CD4-positive, alpha-beta memory T cell (primary cell): ENCODE data around the gene HPD. TPM values are rescaled to one million over a fixed set of nuclear protein-coding genes. Genes with fewer than 3 reads are reported as not detected.

Experiments
- CTCF ChIA-PET: fragments of 350-600 bp; sonication (Branson Sonifier 250); formaldehyde crosslinking; loops from one replicate; lab custom pipeline; 2021; ENCODE audit warnings: inconsistent platforms; ENCODE audit not compliant: partially characterized antibody; lab: Charles Lee
- POLR2A ChIA-PET: fragments of 350-600 bp; sonication (Branson Sonifier 250); formaldehyde crosslinking; loops from one replicate; lab custom pipeline; 2021; ENCODE audit not compliant: partially characterized antibody; lab: Charles Lee
- DNase-seq, 5 donors: peaks; one replicate each; pipeline versions ENCODE4 v3.0.0 to v3.0.0-alpha.2; 2020 to 2022; ENCODE audit warnings: mixed read lengths in 1 of 5
- H3K27ac ChIP-seq: one replicate; pipeline ENCODE4 v1.7.0; 2013; ENCODE audit warnings: low read depth, low read length
- H3K27me3 ChIP-seq: 2 replicates; pipeline ENCODE4 v1.7.0; 2013; ENCODE audit warnings: mild to moderate bottlenecking, low read length, moderate library complexity; ENCODE audit not compliant: insufficient read depth
- H3K36me3 ChIP-seq: 2 replicates; pipeline ENCODE4 v1.7.0; 2013; ENCODE audit warnings: mild to moderate bottlenecking, low read length, moderate library complexity; ENCODE audit not compliant: insufficient read depth
- H3K4me1 ChIP-seq: 2 replicates; pipeline ENCODE4 v1.7.0; 2013; ENCODE audit warnings: mild to moderate bottlenecking, low read length, moderate library complexity; ENCODE audit not compliant: insufficient read depth
- H3K4me3 ChIP-seq, 2 donors: one replicate each; pipeline ENCODE4 v1.7.0; 2013; ENCODE audit warnings: low read length in 2 of 2, mild to moderate bottlenecking in 1 of 2
- H3K9me3 ChIP-seq, 2 donors: one replicate each; pipeline ENCODE4 v1.7.0; 2013; ENCODE audit warnings: low read length in 2 of 2, control low read depth in 1 of 2; ENCODE audit not compliant: control insufficient read depth in 1 of 2
- H3K27ac Mint-ChIP-seq, 7 donors: one replicate each; pipeline ENCODE4 v1.8.0; 2020 to 2021; ENCODE audit warnings: mixed read lengths in 7 of 7, mild to moderate bottlenecking in 6 of 7, inconsistent platforms in 3 of 7, moderate library complexity in 3 of 7
- H3K27me3 Mint-ChIP-seq, 2 donors: one replicate each; pipeline ENCODE4 v1.8.0; 2020 to 2021; ENCODE audit warnings: mixed read lengths in 2 of 2
- H3K36me3 Mint-ChIP-seq, 2 donors: one replicate each; pipeline ENCODE4 v1.8.0; 2020 to 2021; ENCODE audit warnings: mixed read lengths in 2 of 2, inconsistent platforms in 1 of 2, mild to moderate bottlenecking in 1 of 2
- H3K4me1 Mint-ChIP-seq, 4 donors: one replicate each; pipeline ENCODE4 v1.8.0; 2020 to 2021; ENCODE audit warnings: mixed read lengths in 4 of 4, mild to moderate bottlenecking in 1 of 4
- H3K4me3 Mint-ChIP-seq, 8 donors: one replicate each; pipeline ENCODE4 v1.8.0; 2020 to 2021; ENCODE audit warnings: mixed read lengths in 8 of 8, mild to moderate bottlenecking in 7 of 8, moderate library complexity in 6 of 8, inconsistent platforms in 3 of 8
- H3K9me3 Mint-ChIP-seq, 8 donors: one replicate each; pipeline ENCODE4 v1.8.0; 2020 to 2021; ENCODE audit warnings: mixed read lengths in 8 of 8, mild to moderate bottlenecking in 5 of 8, inconsistent platforms in 3 of 8, moderate library complexity in 1 of 8
- intact Hi-C: fragments of 100-400 bp; cut with micrococcal nuclease; formaldehyde crosslinking; loops from one replicate; pipeline ENCODE4 v1.15.1; 2023
- polyA plus RNA-seq, 2 donors: library from polyadenylated mRNA; unstranded; fragments of 300-500 nt; fragmentation: Illumina TruSeq; gene quantifications; one replicate each; pipeline ENCODE4 v1.2.3, GENCODE V29; 2021
- total RNA-seq, 2 experiments: library from RNA; stranded (reverse); gene quantifications; one replicate each; pipeline ENCODE4 v1.2.3, GENCODE V29; 2021

The HPD gene
- total and polyA plus RNA-seq, 4 experiments from 2014 or later: not detected

- Mint-ChIP-seq H3K4me1 (peaks cover 0 to 4% (median 2%) of the 10 kb centered on the region in 4 donors), H3K4me3 (peak overlapping the region in 1 of 8 donors; percentile 48), H3K27me3 (no peaks in the 10 kb centered on the region), H3K27ac (peak overlapping the region in 3 of 7 donors; percentile 37 to 56 (median 46)), H3K36me3 (peaks cover 30 to 58% of the 10 kb centered on the region in 2 donors), H3K9me3 (peaks cover 0 to 2% (median 0%) of the 10 kb centered on the region in 8 donors)
- ChIA-PET CTCF (no interaction called here), POLR2A (interaction anchor here (0.6 to 44.6 kb wide), 4 partner anchors 9 to 262 kb away, joined by 3 to 2727 read pairs (median 5); partner anchors contain the start of genes RHOF and SETD1B)
- no peak overlapping the region for H3K4me3 ChIP-seq
- no peak overlapping the region for H3K27ac ChIP-seq
- H3K9me3 ChIP-seq: no peaks in the 10 kb centered on the region
- no peaks in the 10 kb centered on the region for H3K4me1 ChIP-seq
- H3K27me3 ChIP-seq: no peaks in the 10 kb centered on the region
- H3K36me3 ChIP-seq: peaks cover 71% of the 10 kb centered on the region
- intact Hi-C loops: no loop called here
- DNase-seq: peak in 1 of 5 donors; percentile 30
Observed at GRCh38 chr12:121819212-121819949, 39.3 kb downstream of the HPD start.

- Histone ChIP-seq H3K27ac (no peak overlapping the region), H3K4me3 (no peak overlapping the region), H3K36me3 (peaks cover 68% of the 10 kb centered on the region), H3K4me1 (peaks cover 13% of the 10 kb centered on the region), H3K27me3 (no peaks in the 10 kb centered on the region), H3K9me3 (no peaks in the 10 kb centered on the region)
- intact Hi-C loops: no loop called here
- peak in 1 of 5 donors; percentile 7 for DNase-seq
- Mint-ChIP-seq H3K27ac (no peak overlapping the region), H3K4me1 (peaks cover 12 to 16% (median 13%) of the 10 kb centered on the region in 4 donors), H3K4me3 (no peak overlapping the region), H3K36me3 (peaks cover 38 to 61% of the 10 kb centered on the region in 2 donors), H3K27me3 (no peaks in the 10 kb centered on the region), H3K9me3 (peaks cover 0 to 2% (median 0%) of the 10 kb centered on the region in 8 donors)
- ChIA-PET POLR2A (interaction anchor here (44.6 kb wide), 1 partner anchor 27 kb away, joined by 2727 read pairs; the partner anchor contains the start of genes RHOF and SETD1B), CTCF (interaction anchor here (16.7 kb wide), 1 partner anchor 21 kb away, joined by 918 read pairs; the partner anchor contains the start of gene RHOF)
Observed at GRCh38 chr12:121817648-121818043, 41.0 kb downstream of the HPD start.

GRCh38 chr12:121816925-121817647 lies 41.6 kb downstream of the HPD start:
- DNase-seq: peak in 1 of 5 donors; percentile 34
- Mint-ChIP-seq H3K36me3 (peaks cover 35 to 58% of the 10 kb centered on the region in 2 donors), H3K4me3 (no peak overlapping the region), H3K4me1 (peaks cover 15 to 22% (median 17%) of the 10 kb centered on the region in 4 donors), H3K9me3 (peaks cover 0 to 2% (median 0%) of the 10 kb centered on the region in 8 donors), H3K27me3 (no peaks in the 10 kb centered on the region), H3K27ac (no peak overlapping the region)
- intact Hi-C loops: no loop called here
- Histone ChIP-seq H3K4me1 (peaks cover 19% of the 10 kb centered on the region), H3K9me3 (no peaks in the 10 kb centered on the region), H3K27ac (no peak overlapping the region), H3K4me3 (no peak overlapping the region), H3K27me3 (no peaks in the 10 kb centered on the region), H3K36me3 (peaks cover 65% of the 10 kb centered on the region)
- ChIA-PET POLR2A (interaction anchor here (44.6 kb wide), 1 partner anchor 26 kb away, joined by 2727 read pairs; the partner anchor contains the start of genes RHOF and SETD1B), CTCF (interaction anchor here (16.7 kb wide), 1 partner anchor 21 kb away, joined by 918 read pairs; the partner anchor contains the start of gene RHOF)

- Histone ChIP-seq H3K36me3 (peaks cover 67% of the 10 kb centered on the region), H3K27ac (no peak overlapping the region), H3K4me1 (peaks cover 36% of the 10 kb centered on the region), H3K9me3 (no peaks in the 10 kb centered on the region), H3K4me3 (no peak overlapping the region), H3K27me3 (no peaks in the 10 kb centered on the region)
- Mint-ChIP-seq H3K4me1 (peaks cover 20 to 38% (median 29%) of the 10 kb centered on the region in 4 donors), H3K9me3 (peaks cover 0 to 3% (median 0%) of the 10 kb centered on the region in 8 donors), H3K27ac (peak overlapping the region in 2 of 7 donors; percentile 42 to 66), H3K27me3 (no peaks in the 10 kb centered on the region), H3K36me3 (peaks cover 34 to 56% of the 10 kb centered on the region in 2 donors), H3K4me3 (no peak overlapping the region)
- intact Hi-C loops: no loop called here
- ChIA-PET POLR2A (interaction anchor here (44.6 kb wide), 1 partner anchor 24 kb away, joined by 2727 read pairs; the partner anchor contains the start of genes RHOF and SETD1B), CTCF (interaction anchor here (0.7 to 16.7 kb wide), 3 partner anchors 19 to 382 kb away, joined by 3 to 918 read pairs (median 4); partner anchors contain the start of gene RHOF)
- DNase-seq: peak in 1 of 5 donors; percentile 33
Observed at GRCh38 chr12:121815263-121815662, 43.4 kb downstream of the HPD start.

- no peaks in the 10 kb centered on the region for H3K9me3 ChIP-seq
- Mint-ChIP-seq H3K9me3 (peaks cover 0 to 3% (median 0%) of the 10 kb centered on the region in 8 donors), H3K27ac (no peak overlapping the region), H3K27me3 (no peaks in the 10 kb centered on the region), H3K36me3 (peaks cover 36 to 57% of the 10 kb centered on the region in 2 donors), H3K4me3 (no peak overlapping the region), H3K4me1 (peaks cover 21 to 40% (median 30%) of the 10 kb centered on the region in 4 donors)
- CTCF ChIA-PET: interaction anchor here (16.7 kb wide), 1 partner anchor 18 kb away, joined by 918 read pairs; the partner anchor contains the start of gene RHOF
- POLR2A ChIA-PET: interaction anchor here (44.6 kb wide), 1 partner anchor 24 kb away, joined by 2727 read pairs; the partner anchor contains the start of genes RHOF and SETD1B
- peak in 1 of 5 donors; percentile 3 for DNase-seq
- H3K4me1 ChIP-seq: peaks cover 36% of the 10 kb centered on the region
- peaks cover 64% of the 10 kb centered on the region for H3K36me3 ChIP-seq
- no peak overlapping the region for H3K27ac ChIP-seq
- H3K27me3 ChIP-seq: no peaks in the 10 kb centered on the region
- no peak overlapping the region for H3K4me3 ChIP-seq
- intact Hi-C loops: no loop called here
Observed at GRCh38 chr12:121814429-121815119, 44.1 kb downstream of the HPD start.

- H3K27ac ChIP-seq: no peak overlapping the region
- ChIA-PET CTCF (interaction anchor here (1.0 to 16.7 kb wide), 2 partner anchors 18 to 74 kb away, joined by 3 to 918 read pairs; partner anchors contain the start of genes PSMD9 and RHOF), POLR2A (interaction anchor here (44.6 kb wide), 1 partner anchor 23 kb away, joined by 2727 read pairs; the partner anchor contains the start of genes RHOF and SETD1B)
- peaks cover 38 to 59% of the 10 kb centered on the region in 2 donors for H3K36me3 Mint-ChIP-seq
- peaks cover 43% of the 10 kb centered on the region for H3K4me1 ChIP-seq
- peak overlapping the region in 1 of 8 donors; percentile 90 for H3K4me3 Mint-ChIP-seq
- H3K27ac Mint-ChIP-seq: peak overlapping the region in 3 of 7 donors; percentile 13 to 76 (median 29)
- peak in 1 of 5 donors; percentile 22 for DNase-seq
- no peaks in the 10 kb centered on the region for H3K27me3 ChIP-seq
- peaks cover 64% of the 10 kb centered on the region for H3K36me3 ChIP-seq
- H3K4me1 Mint-ChIP-seq: peaks cover 22 to 46% (median 35%) of the 10 kb centered on the region in 4 donors
- H3K9me3 ChIP-seq: no peaks in the 10 kb centered on the region
- peaks cover 0 to 3% (median 0%) of the 10 kb centered on the region in 8 donors for H3K9me3 Mint-ChIP-seq
- intact Hi-C loops: loop anchor here (2.0 kb wide), 2 partner anchors 75 to 117 kb away; partner anchors contain the start of gene PSMD9
- H3K4me3 ChIP-seq: no peak overlapping the region
- no peaks in the 10 kb centered on the region for H3K27me3 Mint-ChIP-seq
Observed at GRCh38 chr12:121813951-121814350, 44.7 kb downstream of the HPD start.
